ENCODE results near the gene KRTAP10-1. TPM values are rescaled to one million over a fixed set of nuclear protein-coding genes. Genes with fewer than 3 reads are reported as not detected.

KRTAP10-1 gene
- total RNA-seq, 2 donors from 2014 or later, result not detected

- H3K4me3 ChIP-seq, result no peak overlapping the region
- no peaks in the 10 kb centered on the region for H3K27me3 ChIP-seq (replicated peaks; ENCODE audit: insufficient read depth)
- no peak overlapping the region for H3K27ac ChIP-seq
- no peak for DNase-seq (ENCODE audit: low spot score)
- no peak for ATAC-seq (ENCODE audit: insufficient number of reproducible peaks, low FRiP score, low read depth)
- TF ChIP-seq, protein P1, sequence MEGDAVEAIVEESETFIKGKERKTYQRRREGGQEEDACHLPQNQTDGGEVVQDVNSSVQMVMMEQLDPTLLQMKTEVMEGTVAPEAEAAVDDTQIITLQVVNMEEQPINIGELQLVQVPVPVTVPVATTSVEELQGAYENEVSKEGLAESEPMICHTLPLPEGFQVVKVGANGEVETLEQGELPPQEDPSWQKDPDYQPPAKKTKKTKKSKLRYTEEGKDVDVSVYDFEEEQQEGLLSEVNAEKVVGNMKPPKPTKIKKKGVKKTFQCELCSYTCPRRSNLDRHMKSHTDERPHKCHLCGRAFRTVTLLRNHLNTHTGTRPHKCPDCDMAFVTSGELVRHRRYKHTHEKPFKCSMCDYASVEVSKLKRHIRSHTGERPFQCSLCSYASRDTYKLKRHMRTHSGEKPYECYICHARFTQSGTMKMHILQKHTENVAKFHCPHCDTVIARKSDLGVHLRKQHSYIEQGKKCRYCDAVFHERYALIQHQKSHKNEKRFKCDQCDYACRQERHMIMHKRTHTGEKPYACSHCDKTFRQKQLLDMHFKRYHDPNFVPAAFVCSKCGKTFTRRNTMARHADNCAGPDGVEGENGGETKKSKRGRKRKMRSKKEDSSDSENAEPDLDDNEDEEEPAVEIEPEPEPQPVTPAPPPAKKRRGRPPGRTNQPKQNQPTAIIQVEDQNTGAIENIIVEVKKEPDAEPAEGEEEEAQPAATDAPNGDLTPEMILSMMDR (IDR thresholded peaks at IDR 0.05), result no peak
- no peaks in the 10 kb centered on the region for H3K9me3 ChIP-seq
- H3K4me1 ChIP-seq (ENCODE audit: control insufficient read depth in 1 of 2, low read depth in 2 of 2), result peaks cover 0 to 6% of the 10 kb centered on the region in 2 donors
- no peaks in the 10 kb centered on the region for H3K36me3 ChIP-seq
Observed at GRCh38 chr21:44508711-44509445, 31.1 kb downstream of the KRTAP10-1 start.

DNA sequence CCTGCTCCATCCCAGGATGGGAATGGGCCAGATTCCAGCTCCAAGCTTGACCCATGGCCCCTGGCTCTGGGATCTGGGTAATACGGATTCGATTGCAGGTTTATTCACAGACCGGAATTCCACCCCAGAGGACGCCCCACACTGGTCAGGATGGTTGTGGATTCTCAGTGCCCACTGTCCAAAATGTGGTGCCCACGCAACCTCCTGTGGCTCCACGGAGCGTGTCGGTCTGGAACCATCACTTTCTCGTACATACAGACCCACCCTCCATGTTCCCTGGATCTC is 31.6 kb downstream of the KRTAP10-1 start:
- H3K9me3 ChIP-seq, result no peaks in the 10 kb centered on the region
- DNase-seq (ENCODE audit: low spot score), result no peak
- H3K36me3 ChIP-seq, result no peaks in the 10 kb centered on the region
- ATAC-seq (ENCODE audit: insufficient number of reproducible peaks, low FRiP score, low read depth), result no peak
- H3K4me3 ChIP-seq, result no peak overlapping the region
- TF ChIP-seq, protein P1 (IDR thresholded peaks at IDR 0.05), result no peak
- no peaks in the 10 kb centered on the region for H3K27me3 ChIP-seq (replicated peaks; ENCODE audit: insufficient read depth)
- H3K27ac ChIP-seq, result no peak overlapping the region
- peaks cover 0 to 6% of the 10 kb centered on the region in 2 donors for H3K4me1 ChIP-seq (ENCODE audit: control insufficient read depth in 1 of 2, low read depth in 2 of 2)

DNA sequence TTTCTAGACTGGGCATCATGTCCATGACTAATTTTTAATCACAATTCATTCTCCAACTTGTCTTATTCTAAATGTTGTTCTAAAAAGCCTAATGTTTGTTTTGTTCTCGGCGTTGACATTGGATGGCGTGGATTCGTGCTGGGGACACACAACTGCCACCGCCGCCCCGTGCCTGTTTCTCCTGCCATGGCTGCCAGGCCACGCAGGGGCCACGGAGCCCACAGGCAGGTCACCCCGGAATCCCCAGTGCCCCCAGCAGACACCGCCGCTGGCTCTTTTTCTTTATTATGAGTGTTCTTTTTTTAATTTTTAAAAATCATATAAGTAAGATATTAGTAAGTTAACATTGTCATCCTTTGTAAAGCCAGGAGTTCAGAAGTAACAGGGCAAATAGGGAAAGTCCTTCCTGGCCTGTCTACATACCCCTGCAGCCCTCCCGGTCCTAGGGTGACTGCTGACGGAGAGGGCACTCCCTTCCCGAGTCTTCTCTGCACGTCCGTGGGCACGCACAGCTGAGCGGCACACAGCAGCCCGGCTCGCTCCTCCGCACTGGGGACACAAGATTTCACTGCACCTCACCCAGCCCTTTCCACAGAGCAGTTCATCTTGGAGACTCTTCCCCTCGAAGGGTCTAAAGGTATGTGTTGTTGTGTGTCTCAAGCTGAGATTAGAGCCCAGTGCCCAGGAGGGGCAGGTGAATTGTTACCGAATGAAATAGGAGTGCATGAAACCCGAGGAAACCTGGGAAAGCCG is 32.1 kb downstream of the KRTAP10-1 start:
- DNase-seq (ENCODE audit: low spot score) (no peak), ATAC-seq (ENCODE audit: insufficient number of reproducible peaks, low FRiP score, low read depth) (no peak)
- peaks cover 0 to 6% of the 10 kb centered on the region in 2 donors for H3K4me1 ChIP-seq (ENCODE audit: control insufficient read depth in 1 of 2, low read depth in 2 of 2)
- no peaks in the 10 kb centered on the region for H3K36me3 ChIP-seq
- no peaks in the 10 kb centered on the region for H3K27me3 ChIP-seq (replicated peaks; ENCODE audit: insufficient read depth)
- H3K4me3 ChIP-seq, result no peak overlapping the region
- no peak overlapping the region for H3K27ac ChIP-seq
- TF ChIP-seq, protein P1 (IDR thresholded peaks at IDR 0.05), result no peak
- no peaks in the 10 kb centered on the region for H3K9me3 ChIP-seq

GRCh38 chr21:44506279-44507255 is 33.4 kb downstream of the KRTAP10-1 start:
- Histone ChIP-seq H3K27me3 (replicated peaks; ENCODE audit: insufficient read depth) (no peaks in the 10 kb centered on the region), H3K36me3 (no peaks in the 10 kb centered on the region), H3K27ac (no peak overlapping the region), H3K9me3 (no peaks in the 10 kb centered on the region), H3K4me3 (no peak overlapping the region), H3K4me1 (ENCODE audit: control insufficient read depth in 1 of 2, low read depth in 2 of 2) (peaks cover 0 to 6% of the 10 kb centered on the region in 2 donors)
- ATAC-seq (ENCODE audit: insufficient number of reproducible peaks, low FRiP score, low read depth) (no peak), DNase-seq (ENCODE audit: low spot score) (no peak)
- TF ChIP-seq, protein P1 (IDR thresholded peaks at IDR 0.05), result no peak

Measured in thoracic aorta (tissue), 2 donors.